OCI-LY7 (cell line): ENCODE data around the gene PPFIA4. TPM values are rescaled to one million over a fixed set of nuclear protein-coding genes. Genes with fewer than 3 reads are reported as not detected.
A peak's percentile ranks its signal among the peaks of the same experiment; 100 is the strongest.

Source experiments
- BruUV-seq: library from RNA; stranded (reverse); fragments of 400-500 nt; replicated peaks from 2 replicates; lab custom pipeline; 2021; lab: Mats Ljungman, UMichigan
- CTCF ChIA-PET: fragments of 300-600 bp; sonication (Branson Sonifier 250); formaldehyde crosslinking; loops from one replicate; lab custom pipeline; 2022; ENCODE audit warnings: antibody characterized with exemption; ENCODE audit not compliant: unreplicated experiment; lab: Charles Lee
- POLR2A ChIA-PET: fragments of 300-600 bp; sonication (Branson Sonifier 250); formaldehyde crosslinking; loops from one replicate; lab custom pipeline; 2022; ENCODE audit warnings: antibody characterized with exemption; lab: Charles Lee
- DNase-seq: peaks from one replicate; pipeline ENCODE4 v3.0.0-alpha.2; 2015; ENCODE audit warnings: low spot score
- H2AFZ ChIP-seq: fragments of 200-600 bp; sonication (generic), shearing (Covaris generic); 2 replicates; pipeline ENCODE4 v1.6.1; 2014; ENCODE audit warnings: mild to moderate bottlenecking, antibody characterized with exemption, low read length, moderate library complexity
- H3K27ac ChIP-seq: fragments of 200-600 bp; sonication (generic); 2 replicates; pipeline ENCODE4 v1.5.1; 2014; ENCODE audit warnings: mixed run types, low read depth, mild to moderate bottlenecking, moderate library complexity, low read length, inconsistent platforms; ENCODE audit not compliant: poor library complexity, severe bottlenecking
- H3K36me3 ChIP-seq: fragments of 200-600 bp; sonication (generic); 2 replicates; pipeline ENCODE4 v1.6.1; 2014; ENCODE audit warnings: mild to moderate bottlenecking, antibody characterized with exemption, low read length, moderate library complexity, mixed read lengths; ENCODE audit not compliant: insufficient read depth
- H3K4me1 ChIP-seq: fragments of 200-600 bp; sonication (generic); 2 replicates; pipeline ENCODE4 v1.5.1; 2014; ENCODE audit warnings: mild to moderate bottlenecking, low read length; ENCODE audit not compliant: insufficient read depth, poor library complexity, severe bottlenecking
- H3K4me2 ChIP-seq: fragments of 200-600 bp; sonication (generic); 2 replicates; pipeline ENCODE4 v1.6.1; 2014; ENCODE audit warnings: mild to moderate bottlenecking, low read length
- H3K4me3 ChIP-seq: fragments of 200-600 bp; sonication (generic); 2 replicates; pipeline ENCODE4 v1.5.1; 2014; ENCODE audit warnings: mild to moderate bottlenecking, low read depth, low read length; ENCODE audit not compliant: poor library complexity, severe bottlenecking
- H3K79me2 ChIP-seq: fragments of 200-600 bp; sonication (generic); 2 replicates; pipeline ENCODE4 v1.6.1; 2016; ENCODE audit warnings: low read depth, mild to moderate bottlenecking, low read length, moderate library complexity, mixed read lengths; ENCODE audit not compliant: insufficient read depth
- H3K9me2 ChIP-seq: fragments of 200-600 bp; sonication (generic); 2 replicates; pipeline ENCODE4 v1.6.1; 2016; ENCODE audit warnings: mild to moderate bottlenecking, low read length, mixed read lengths; ENCODE audit not compliant: insufficient read depth
- H3K9me3 ChIP-seq: fragments of 200-600 bp; sonication (generic); 2 replicates; pipeline ENCODE4 v1.6.1; 2014; ENCODE audit warnings: mild to moderate bottlenecking, mixed run types, low read length, mixed read lengths
- H4K20me1 ChIP-seq: fragments of 200-600 bp; sonication (generic); 2 replicates; pipeline ENCODE4 v1.6.1; 2014; ENCODE audit warnings: mild to moderate bottlenecking, antibody characterized with exemption, low read length, moderate library complexity, mixed read lengths; ENCODE audit not compliant: insufficient read depth
- EZH2phosphoT487 ChIP-seq: fragments of 200-600 bp; sonication (generic); IDR thresholded peaks from 2 replicates; pipeline ENCODE4 v1.6.1; 2018; ENCODE audit warnings: low read depth, borderline replicate concordance, mild to moderate bottlenecking, mixed run types, antibody characterized with exemption, low read length, moderate library complexity, mixed read lengths
- intact Hi-C: fragments of 100-400 bp; cut with micrococcal nuclease; formaldehyde crosslinking; loops from one replicate; pipeline ENCODE4 v1.10.0; 2022; ENCODE audit not compliant: unreplicated experiment
- total RNA-seq, 2 experiments: library from RNA; depleted of rRNA in 1 of 2; stranded (reverse); fragments of >200 nt in 1 of 2; shearing (Covaris generic) in 1 of 2; gene quantifications; 2 replicates each; pipeline ENCODE4 v1.2.3, GENCODE V29; 2014 to 2022
- TF ChIP-seq, protein P1 (sequence below): fragments of 200-600 bp; sonication (generic); conservative IDR thresholded peaks from 2 replicates; pipeline ENCODE4 v1.5.1; 2014; ENCODE audit warnings: mild to moderate bottlenecking, antibody characterized with exemption, low read length, moderate library complexity, mixed read lengths

The PPFIA4 gene
- total RNA-seq, 2 experiments from 2014 or later, result 0.03 to 2.7 TPM

GRCh38 chr1:203048555-203049051 is 22.3 kb downstream of the PPFIA4 start:
- TF ChIP-seq EZH2phosphoT487, result no peak
- TF ChIP-seq, protein P1, sequence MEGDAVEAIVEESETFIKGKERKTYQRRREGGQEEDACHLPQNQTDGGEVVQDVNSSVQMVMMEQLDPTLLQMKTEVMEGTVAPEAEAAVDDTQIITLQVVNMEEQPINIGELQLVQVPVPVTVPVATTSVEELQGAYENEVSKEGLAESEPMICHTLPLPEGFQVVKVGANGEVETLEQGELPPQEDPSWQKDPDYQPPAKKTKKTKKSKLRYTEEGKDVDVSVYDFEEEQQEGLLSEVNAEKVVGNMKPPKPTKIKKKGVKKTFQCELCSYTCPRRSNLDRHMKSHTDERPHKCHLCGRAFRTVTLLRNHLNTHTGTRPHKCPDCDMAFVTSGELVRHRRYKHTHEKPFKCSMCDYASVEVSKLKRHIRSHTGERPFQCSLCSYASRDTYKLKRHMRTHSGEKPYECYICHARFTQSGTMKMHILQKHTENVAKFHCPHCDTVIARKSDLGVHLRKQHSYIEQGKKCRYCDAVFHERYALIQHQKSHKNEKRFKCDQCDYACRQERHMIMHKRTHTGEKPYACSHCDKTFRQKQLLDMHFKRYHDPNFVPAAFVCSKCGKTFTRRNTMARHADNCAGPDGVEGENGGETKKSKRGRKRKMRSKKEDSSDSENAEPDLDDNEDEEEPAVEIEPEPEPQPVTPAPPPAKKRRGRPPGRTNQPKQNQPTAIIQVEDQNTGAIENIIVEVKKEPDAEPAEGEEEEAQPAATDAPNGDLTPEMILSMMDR, result 0 out of 2 replicates have a peak, but pooled peaks have one; percentile 31
- H3K36me3 ChIP-seq, result no peaks in the 10 kb centered on the region
- no peaks in the 10 kb centered on the region for H3K9me3 ChIP-seq
- no peak overlapping the region for H2AFZ ChIP-seq
- no peaks in the 10 kb centered on the region for H4K20me1 ChIP-seq
- no peaks in the 10 kb centered on the region for H3K79me2 ChIP-seq
- no peaks in the 10 kb centered on the region for H3K4me1 ChIP-seq
- H3K4me3 ChIP-seq, result no peak overlapping the region
- BruUV-seq, result no TSS peak
- H3K27ac ChIP-seq, result no peak overlapping the region
- H3K9me2 ChIP-seq, result no peaks in the 10 kb centered on the region
- DNase-seq, result no peak
- CTCF ChIA-PET, result interaction anchor here (0.6 kb wide), 2 partner anchors 219 to 305 kb away, joined by 3 to 12 read pairs; no protein-coding TSS in a partner anchor
- no peak overlapping the region for H3K4me2 ChIP-seq
- intact Hi-C loops, result no loop called here
- POLR2A ChIA-PET, result no interaction called here

- no peaks in the 10 kb centered on the region for H3K9me3 ChIP-seq
- no peak overlapping the region for H3K27ac ChIP-seq
- H3K79me2 ChIP-seq, result no peaks in the 10 kb centered on the region
- TF ChIP-seq, protein P1, result no peak
- TF ChIP-seq EZH2phosphoT487, result no peak
- no peaks in the 10 kb centered on the region for H3K4me1 ChIP-seq
- H4K20me1 ChIP-seq, result no peaks in the 10 kb centered on the region
- no TSS peak for BruUV-seq
- H3K4me2 ChIP-seq, result no peak overlapping the region
- no peak for DNase-seq
- ChIA-PET POLR2A (no interaction called here), CTCF (interaction anchor here (0.6 kb wide), 1 partner anchor 305 kb away, joined by 3 read pairs; no protein-coding TSS in a partner anchor)
- intact Hi-C loops, result no loop called here
- no peaks in the 10 kb centered on the region for H3K36me3 ChIP-seq
- no peaks in the 10 kb centered on the region for H3K9me2 ChIP-seq
- no peak overlapping the region for H2AFZ ChIP-seq
- H3K4me3 ChIP-seq, result no peak overlapping the region
Measured at GRCh38 chr1:203049077-203049476, 22.8 kb downstream of the PPFIA4 start.

DNA sequence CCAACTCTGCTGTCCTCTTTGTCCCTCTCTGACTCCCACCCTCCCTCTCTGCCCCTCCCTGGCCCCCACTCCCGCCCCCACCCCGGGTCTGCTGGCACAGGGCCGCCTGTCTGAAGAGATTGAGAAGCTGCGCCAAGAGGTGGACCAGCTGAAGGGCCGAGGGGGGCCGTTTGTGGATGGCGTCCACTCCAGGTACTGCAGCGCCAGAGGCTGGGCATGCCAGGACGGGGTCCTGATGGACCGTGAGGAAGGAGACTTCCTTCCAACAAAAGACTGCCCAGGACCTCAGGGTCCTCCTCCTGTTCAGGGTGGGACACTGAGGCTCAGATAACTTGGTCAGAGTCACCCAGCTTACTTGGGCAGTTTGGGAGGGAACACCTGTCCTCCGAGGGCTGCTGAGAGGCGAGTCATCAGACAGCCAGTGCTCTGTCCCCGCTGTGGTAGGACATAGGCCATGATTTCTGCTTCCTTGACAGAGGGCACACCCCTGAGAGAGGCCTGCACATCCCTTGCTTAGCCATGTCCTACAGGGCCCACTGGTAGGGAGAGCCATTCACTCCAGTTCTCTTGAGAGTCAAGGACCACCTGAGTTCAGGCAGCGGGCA is 23.4 kb downstream of the PPFIA4 start:
- TF ChIP-seq EZH2phosphoT487, result no peak
- TF ChIP-seq, protein P1, result no peak
- intact Hi-C loops, result no loop called here
- H3K4me1 ChIP-seq, result no peaks in the 10 kb centered on the region
- no TSS peak for BruUV-seq
- H3K79me2 ChIP-seq, result no peaks in the 10 kb centered on the region
- no peak overlapping the region for H3K27ac ChIP-seq
- no peak overlapping the region for H3K4me2 ChIP-seq
- H3K9me2 ChIP-seq, result no peaks in the 10 kb centered on the region
- H2AFZ ChIP-seq, result no peak overlapping the region
- H3K4me3 ChIP-seq, result no peak overlapping the region
- CTCF ChIA-PET, result no interaction called here
- POLR2A ChIA-PET, result no interaction called here
- H3K9me3 ChIP-seq, result no peaks in the 10 kb centered on the region
- H3K36me3 ChIP-seq, result no peaks in the 10 kb centered on the region
- DNase-seq, result no peak
- H4K20me1 ChIP-seq, result no peaks in the 10 kb centered on the region
